Measurements from ENCODE around the gene LCLAT1.

GRCh38 chr2:30683236-30683956 lies 236.3 kb downstream of the LCLAT1 start:
- no peak for TF ChIP-seq CTCF (IDR thresholded peaks at IDR 0.05; ENCODE audit: insufficient read depth, low read length)
- no peak for TF ChIP-seq REST (IDR thresholded peaks at IDR 0.05; ENCODE audit: insufficient replicate concordance, low read depth)
- TF ChIP-seq POLR2AphosphoS5 (IDR thresholded peaks at IDR 0.05; ENCODE audit: low read depth): no peak
- no peak for TF ChIP-seq GABPA (IDR thresholded peaks at IDR 0.05; ENCODE audit: low read depth)
- TF ChIP-seq SPI1 (IDR thresholded peaks at IDR 0.05; ENCODE audit: borderline replicate concordance, low read depth): peak; percentile 95

Measured in HL-60 (cell line).